Psoas muscle (tissue), 8 donors: ENCODE measurements around the gene IFI27. TPM values are rescaled to one million over a fixed set of nuclear protein-coding genes. Genes with fewer than 3 reads are reported as not detected.

Experiments used
- ATAC-seq, 4 donors: fragments of 200-7000 bp; cut with Tn5 transposase; one replicate each; pipeline ENCODE4 v1.9.1; 2020; ENCODE audit warnings: moderate library complexity in 3 of 4, mild to moderate bottlenecking in 2 of 4
- DNase-seq, 2 donors: peaks; one replicate each; pipeline ENCODE4 v3.0.0-alpha.2; 2020
- H3K27ac ChIP-seq: fragments of 200-600 bp; one replicate; pipeline ENCODE4 v1.8.0; 2022
- H3K27me3 ChIP-seq, 3 donors: fragments of 200-600 bp in 1 of 3; one replicate each; pipeline versions ENCODE4 v1.6.1 to v1.8.0; 2013 to 2022; ENCODE audit warnings: low read length in 2 of 3, mild to moderate bottlenecking in 2 of 3, moderate library complexity in 1 of 3; ENCODE audit not compliant: insufficient read depth in 3 of 3
- H3K36me3 ChIP-seq, 2 donors: fragments of 200-600 bp in 1 of 2; one replicate each; pipeline versions ENCODE4 v1.6.1 to v1.8.0; 2013 to 2022; ENCODE audit warnings: low read depth in 1 of 2, mild to moderate bottlenecking in 1 of 2, moderate library complexity in 1 of 2; ENCODE audit not compliant: insufficient read depth in 1 of 2
- H3K4me1 ChIP-seq: fragments of 200-600 bp; one replicate; pipeline ENCODE4 v1.8.0; 2022
- H3K4me3 ChIP-seq: fragments of 200-600 bp; one replicate; pipeline ENCODE4 v1.8.0; 2022; ENCODE audit warnings: mild to moderate bottlenecking
- H3K9me3 ChIP-seq: fragments of 200-600 bp; one replicate; pipeline ENCODE4 v1.8.0; 2022
- WGBS, 3 donors: extraction: QIAGEN DNeasy Blood & Tissue Kit; methylation state at CpG; one replicate each; pipeline versions ENCODE4 v1.1.6 to v1.1.7; 2013; 5-methylcytosine and 5-hydroxymethylcytosine counted together
- intact Hi-C, 2 donors: fragments of 100-400 bp; cut with DNase I; formaldehyde crosslinking; loops; one replicate each; pipeline versions ENCODE4 v1.11.0 to v1.14.2; 2022
- polyA plus RNA-seq, 3 donors: library from polyadenylated mRNA; stranded (reverse); fragments of 200-250 nt; gene quantifications; one replicate each; pipeline ENCODE4 v1.2.3, GENCODE V29; 2013
- total RNA-seq, 4 donors: library from RNA; stranded (reverse); fragmentation: NEBNext Ultra II Directional in 2 of 4; extraction: Animal tissue kit (Norgen Biotek cat#: 25700) in 2 of 4; gene quantifications; one replicate each; pipeline versions ENCODE4 v1.2.1 to v1.2.4, GENCODE V29; 2021 to 2023
- TF ChIP-seq, protein P1 (sequence below): fragments of 200-600 bp; IDR thresholded peaks from one replicate; pipeline ENCODE4 v1.8.0; 2022; ENCODE audit warnings: antibody characterized with exemption
- donor health status: healthy with polysubstance abuse.
- donor health status: DM: no; HTN: no; CAD: no; lungs with moderate emphysema.
- donor health status: Bipolar disorder and iron deficiency.
- donor health status: healthy.
- donor health status: DM: yes; HTN: yes; CAD: no.
- donor health status: DM: no; HTN: no; CAD: no.
- donor health status: DM: no; HTN: no; CAD: no.
- donor health status: DM: yes; HTN: yes; CAD: no.

Gene IFI27
- total and polyA plus RNA-seq, 7 donors = 52.8 to 229 (median 95.2) TPM

GRCh38 chr14:94143711-94144110 lies 33.2 kb downstream of the IFI27 start:
- Histone ChIP-seq H3K27ac (no peak overlapping the region), H3K9me3 (no peaks in the 10 kb centered on the region), H3K36me3 (no peaks in the 10 kb centered on the region), H3K4me3 (no peak overlapping the region), H3K27me3 (no peaks in the 10 kb centered on the region), H3K4me1 (no peaks in the 10 kb centered on the region)
- no peak for DNase-seq
- intact Hi-C loops = loop anchor here in 1 of 2 donors (10.0 kb wide), 1 partner anchor 209 kb away; no protein-coding TSS in a partner anchor
- ATAC-seq = no peak
- 88 to 94% (median 91%) methylated on average over 4 of the region's 4 CpGs for WGBS, 3 donors
- TF ChIP-seq, protein P1, sequence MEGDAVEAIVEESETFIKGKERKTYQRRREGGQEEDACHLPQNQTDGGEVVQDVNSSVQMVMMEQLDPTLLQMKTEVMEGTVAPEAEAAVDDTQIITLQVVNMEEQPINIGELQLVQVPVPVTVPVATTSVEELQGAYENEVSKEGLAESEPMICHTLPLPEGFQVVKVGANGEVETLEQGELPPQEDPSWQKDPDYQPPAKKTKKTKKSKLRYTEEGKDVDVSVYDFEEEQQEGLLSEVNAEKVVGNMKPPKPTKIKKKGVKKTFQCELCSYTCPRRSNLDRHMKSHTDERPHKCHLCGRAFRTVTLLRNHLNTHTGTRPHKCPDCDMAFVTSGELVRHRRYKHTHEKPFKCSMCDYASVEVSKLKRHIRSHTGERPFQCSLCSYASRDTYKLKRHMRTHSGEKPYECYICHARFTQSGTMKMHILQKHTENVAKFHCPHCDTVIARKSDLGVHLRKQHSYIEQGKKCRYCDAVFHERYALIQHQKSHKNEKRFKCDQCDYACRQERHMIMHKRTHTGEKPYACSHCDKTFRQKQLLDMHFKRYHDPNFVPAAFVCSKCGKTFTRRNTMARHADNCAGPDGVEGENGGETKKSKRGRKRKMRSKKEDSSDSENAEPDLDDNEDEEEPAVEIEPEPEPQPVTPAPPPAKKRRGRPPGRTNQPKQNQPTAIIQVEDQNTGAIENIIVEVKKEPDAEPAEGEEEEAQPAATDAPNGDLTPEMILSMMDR = no peak

DNA sequence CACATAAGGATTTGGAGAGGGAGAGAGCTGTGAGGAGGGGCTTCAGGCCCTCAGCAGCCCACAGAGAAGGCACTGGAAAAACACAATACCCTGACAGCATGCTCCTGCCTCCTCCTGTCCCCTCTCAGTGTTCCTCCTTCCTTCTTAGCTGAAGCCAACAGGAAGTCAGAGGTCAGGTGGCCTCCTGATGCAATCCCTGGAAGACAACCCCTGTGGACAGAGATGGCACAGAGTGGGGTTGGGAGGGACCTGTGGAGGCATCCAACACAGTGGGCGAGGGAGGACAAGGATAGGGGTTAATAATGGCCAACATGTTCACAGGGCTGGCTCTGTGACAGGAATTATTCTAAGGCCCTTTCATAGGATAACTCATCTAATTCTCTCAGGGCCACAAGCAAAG lies 34.2 kb downstream of the IFI27 start:
- no peaks in the 10 kb centered on the region for H3K9me3 ChIP-seq
- no peak overlapping the region for H3K27ac ChIP-seq
- H3K36me3 ChIP-seq = no peaks in the 10 kb centered on the region
- intact Hi-C loops = loop anchor here in 1 of 2 donors (10.0 kb wide), 1 partner anchor 210 kb away; no protein-coding TSS in a partner anchor
- WGBS, 3 donors = 56 to 79% (median 73%) methylated on average over 1 of the region's 1 CpG
- no peaks in the 10 kb centered on the region for H3K4me1 ChIP-seq
- H3K4me3 ChIP-seq = no peak overlapping the region
- ATAC-seq (no peak), DNase-seq (no peak)
- H3K27me3 ChIP-seq = no peaks in the 10 kb centered on the region
- TF ChIP-seq, protein P1 = no peak

- 66 to 83% (median 73%) methylated on average over 6 of the region's 6 CpGs for WGBS, 3 donors
- H3K27me3 ChIP-seq = no peaks in the 10 kb centered on the region
- TF ChIP-seq, protein P1 = no peak
- H3K4me3 ChIP-seq = no peak overlapping the region
- ATAC-seq = no peak
- H3K36me3 ChIP-seq = no peaks in the 10 kb centered on the region
- intact Hi-C loops = loop anchor here in 1 of 2 donors (10.0 kb wide), 1 partner anchor 211 kb away; no protein-coding TSS in a partner anchor
- H3K9me3 ChIP-seq = no peaks in the 10 kb centered on the region
- no peaks in the 10 kb centered on the region for H3K4me1 ChIP-seq
- DNase-seq = no peak
- no peak overlapping the region for H3K27ac ChIP-seq
Observed at GRCh38 chr14:94145902-94146527, 35.5 kb downstream of the IFI27 start.

DNA sequence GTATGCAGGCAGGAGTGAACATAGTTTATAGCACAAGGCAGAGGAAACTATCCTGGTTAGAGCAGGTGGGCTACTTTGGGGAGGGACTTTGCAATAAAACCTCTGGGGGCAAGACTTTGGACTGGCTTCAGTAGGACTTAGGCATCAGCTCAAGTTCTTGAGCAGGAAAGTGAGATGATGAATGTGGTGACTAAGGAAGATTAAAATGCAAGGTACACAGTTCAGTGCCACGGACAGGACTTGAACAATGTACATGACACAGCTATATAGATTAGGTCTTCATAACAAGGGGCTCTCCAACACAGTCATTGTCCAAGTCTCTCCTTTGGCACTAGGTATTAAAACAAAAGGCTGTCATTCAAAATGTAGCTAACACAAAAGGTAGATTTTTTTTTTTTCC lies 42.1 kb downstream of the IFI27 start:
- 86 to 94% (median 88%) methylated on average over 1 of the region's 1 CpG for WGBS, 3 donors
- no peaks in the 10 kb centered on the region for H3K4me1 ChIP-seq
- peaks cover 0 to 5% (median 0%) of the 10 kb centered on the region in 3 donors for H3K27me3 ChIP-seq
- H3K27ac ChIP-seq = no peak overlapping the region
- TF ChIP-seq, protein P1 = no peak
- H3K9me3 ChIP-seq = no peaks in the 10 kb centered on the region
- H3K4me3 ChIP-seq = no peak overlapping the region
- DNase-seq (no peak), ATAC-seq (no peak)
- H3K36me3 ChIP-seq = no peaks in the 10 kb centered on the region
- intact Hi-C loops = no loop called here
